ENCODE measurements around the gene ACSL5.
A peak's percentile ranks its signal among the peaks of the same experiment; 100 is the strongest.

GRCh38 chr10:112446855-112447619, 73.1 kb downstream of the ACSL5 start, which contains the start of the genes VTI1A and ZDHHC6:
- TF ChIP-seq POLR2A (IDR thresholded peaks at IDR 0.05; ENCODE audit: control extremely low read depth in 1 of 2, low read depth in 2 of 2, low read length in 2 of 2) (peak; percentile 81 to 88; a peak in 2 of 3 replicates), CTCF (IDR thresholded peaks at IDR 0.05; ENCODE audit: control extremely low read depth in 1 of 3, insufficient read depth in 1 of 3, low read depth in 1 of 3, low read length in 3 of 3) (peak in 1 of 3 experiments; percentile 22; a peak in 1 of 4 replicates)
